Activated CD4-positive, alpha-beta T cell treated with anti-CD3 and anti-CD28 coated beads, Interleukin-2, amount 50 U/mL, for 1 hour (primary cell): ENCODE measurements around the gene ANKHD1.
"Not testable (repeated sequence)": the region's sequence is repeated elsewhere in the genome, so short reads cannot be mapped to it uniquely, and the experiment has no call there.

Experiments
- DNase-seq: peaks from one replicate; pipeline ENCODE4 v3.0.0-alpha.2; 2020

The ANKHD1 gene

GRCh38 chr5:140566665-140567064 lies 165.0 kb downstream of the ANKHD1 start:
- no peak for DNase-seq

GRCh38 chr5:140567136-140567818 lies 165.6 kb downstream of the ANKHD1 start:
- no peak for DNase-seq

GRCh38 chr5:140567871-140568270 lies 166.2 kb downstream of the ANKHD1 start:
- DNase-seq = no peak

GRCh38 chr5:140568443-140569063 lies 166.9 kb downstream of the ANKHD1 start:
- DNase-seq = no peak

- DNase-seq = no peak
Measured at GRCh38 chr5:140569197-140569596, 167.6 kb downstream of the ANKHD1 start.

GRCh38 chr5:140570058-140570457 lies 168.4 kb downstream of the ANKHD1 start:
- no peak for DNase-seq

GRCh38 chr5:140570488-140570887 lies 168.9 kb downstream of the ANKHD1 start:
- no peak for DNase-seq

GRCh38 chr5:140571105-140571504 lies 169.5 kb downstream of the ANKHD1 start:
- DNase-seq = no peak

GRCh38 chr5:140573683-140574082 lies 172.1 kb downstream of the ANKHD1 start:
- DNase-seq = no peak

GRCh38 chr5:140574165-140574564 lies 172.5 kb downstream of the ANKHD1 start:
- no peak for DNase-seq

- DNase-seq = no peak
Measured at GRCh38 chr5:140575309-140575708, 173.7 kb downstream of the ANKHD1 start.

- DNase-seq = no peak
Measured at GRCh38 chr5:140576776-140577201, 175.2 kb downstream of the ANKHD1 start.

- DNase-seq = not testable (repeated sequence)
Measured at GRCh38 chr5:140579188-140579747, 177.6 kb downstream of the ANKHD1 start.

- no peak for DNase-seq
Measured at GRCh38 chr5:140587495-140587894, 185.9 kb downstream of the ANKHD1 start.

GRCh38 chr5:140588311-140589070 lies 186.9 kb downstream of the ANKHD1 start:
- DNase-seq = no peak
